IPS-20b (cell line): ENCODE data around the gene TMEM132A.

Experiments used
- H3K27ac ChIP-seq: one replicate; pipeline ENCODE4 v1.5.1; 2013; ENCODE audit warnings: low read length
- H3K27me3 ChIP-seq: 2 replicates; pipeline ENCODE4 v1.6.1; 2013; ENCODE audit warnings: mild to moderate bottlenecking, low read length, inconsistent platforms; ENCODE audit not compliant: insufficient read depth
- H3K36me3 ChIP-seq: 2 replicates; pipeline ENCODE4 v1.6.1; 2013; ENCODE audit warnings: low read depth, mild to moderate bottlenecking, inconsistent platforms, low read length, moderate library complexity; ENCODE audit not compliant: insufficient read depth
- H3K4me1 ChIP-seq: 2 replicates; pipeline ENCODE4 v1.6.1; 2013; ENCODE audit warnings: mild to moderate bottlenecking, control low read depth, inconsistent platforms, low read length, moderate library complexity; ENCODE audit not compliant: insufficient read depth
- H3K4me3 ChIP-seq: 2 replicates; pipeline ENCODE4 v1.5.1; 2013; ENCODE audit warnings: mild to moderate bottlenecking, low read length, inconsistent platforms
- H3K9ac ChIP-seq: 2 replicates; pipeline ENCODE4 v1.6.1; 2013; ENCODE audit warnings: low read depth, mild to moderate bottlenecking, inconsistent platforms, low read length, moderate library complexity
- H3K9me3 ChIP-seq: 2 replicates; pipeline ENCODE4 v1.6.1; 2013; ENCODE audit warnings: mild to moderate bottlenecking, low read depth, low read length, inconsistent platforms; ENCODE audit not compliant: insufficient read depth

TMEM132A gene

GRCh38 chr11:60890696-60891095, 33.6 kb upstream of the TMEM132A start:
- Histone ChIP-seq H3K9ac (no peak overlapping the region), H3K27ac (no peak overlapping the region), H3K36me3 (peaks cover 47% of the 10 kb centered on the region)

GRCh38 chr11:60891103-60891741, 33.0 kb upstream of the TMEM132A start:
- H3K36me3 ChIP-seq: peaks cover 52% of the 10 kb centered on the region

More at GRCh38 chr11:60890696-60891095, 33.6 kb upstream of the TMEM132A start:
- no peak overlapping the region for H3K4me3 ChIP-seq
- H3K27me3 ChIP-seq: no peaks in the 10 kb centered on the region
- no peaks in the 10 kb centered on the region for H3K9me3 ChIP-seq
- H3K4me1 ChIP-seq: no peaks in the 10 kb centered on the region

GRCh38 chr11:60895687-60896086, 28.6 kb upstream of the TMEM132A start:
- Histone ChIP-seq H3K9me3 (no peaks in the 10 kb centered on the region), H3K9ac (no peak overlapping the region), H3K36me3 (peaks cover 93% of the 10 kb centered on the region), H3K4me1 (no peaks in the 10 kb centered on the region), H3K27me3 (no peaks in the 10 kb centered on the region), H3K27ac (no peak overlapping the region), H3K4me3 (no peak overlapping the region)

More at GRCh38 chr11:60891103-60891741, 33.0 kb upstream of the TMEM132A start:
- no peaks in the 10 kb centered on the region for H3K9me3 ChIP-seq
- no peak overlapping the region for H3K27ac ChIP-seq
- no peak overlapping the region for H3K9ac ChIP-seq
- no peaks in the 10 kb centered on the region for H3K27me3 ChIP-seq
- H3K4me3 ChIP-seq: no peak overlapping the region
- H3K4me1 ChIP-seq: no peaks in the 10 kb centered on the region

GRCh38 chr11:60897496-60897895, 26.8 kb upstream of the TMEM132A start:
- Histone ChIP-seq H3K9ac (no peak overlapping the region), H3K27ac (no peak overlapping the region), H3K27me3 (no peaks in the 10 kb centered on the region), H3K9me3 (no peaks in the 10 kb centered on the region), H3K4me1 (no peaks in the 10 kb centered on the region), H3K36me3 (peaks cover 100% of the 10 kb centered on the region), H3K4me3 (no peak overlapping the region)

GRCh38 chr11:60899046-60899936, 25.0 kb upstream of the TMEM132A start:
- H3K36me3 ChIP-seq: peaks cover 96% of the 10 kb centered on the region

GRCh38 chr11:60899977-60900376, 24.3 kb upstream of the TMEM132A start:
- Histone ChIP-seq H3K9me3 (no peaks in the 10 kb centered on the region), H3K4me3 (no peak overlapping the region), H3K36me3 (peaks cover 90% of the 10 kb centered on the region), H3K27me3 (no peaks in the 10 kb centered on the region), H3K4me1 (no peaks in the 10 kb centered on the region), H3K9ac (no peak overlapping the region), H3K27ac (no peak overlapping the region)

More at GRCh38 chr11:60899046-60899936, 25.0 kb upstream of the TMEM132A start:
- H3K9ac ChIP-seq: no peak overlapping the region
- H3K27me3 ChIP-seq: no peaks in the 10 kb centered on the region
- H3K4me1 ChIP-seq: no peaks in the 10 kb centered on the region
- no peak overlapping the region for H3K27ac ChIP-seq
- H3K9me3 ChIP-seq: no peaks in the 10 kb centered on the region
- H3K4me3 ChIP-seq: no peak overlapping the region

GRCh38 chr11:60900673-60901404, 23.4 kb upstream of the TMEM132A start:
- Histone ChIP-seq H3K9ac (no peak overlapping the region), H3K27ac (no peak overlapping the region), H3K27me3 (no peaks in the 10 kb centered on the region), H3K9me3 (no peaks in the 10 kb centered on the region), H3K4me1 (0 out of 2 replicates have a peak, but pooled peaks cover 4% of the 10 kb centered on the region), H3K36me3 (peaks cover 81% of the 10 kb centered on the region), H3K4me3 (no peak overlapping the region)

GRCh38 chr11:60902625-60903024, 21.6 kb upstream of the TMEM132A start:
- peaks cover 63% of the 10 kb centered on the region for H3K36me3 ChIP-seq
- H3K27ac ChIP-seq: no peak overlapping the region
- H3K4me3 ChIP-seq: no peak overlapping the region
- H3K4me1 ChIP-seq: 0 out of 2 replicates have a peak, but pooled peaks cover 4% of the 10 kb centered on the region
- no peaks in the 10 kb centered on the region for H3K9me3 ChIP-seq
- H3K27me3 ChIP-seq: peaks cover under 1% of the 10 kb centered on the region; the same call in 1 of the 2 replicates
- H3K9ac ChIP-seq: no peak overlapping the region

GRCh38 chr11:60905047-60905446, 19.2 kb upstream of the TMEM132A start:
- H3K9ac ChIP-seq: peak overlapping the region; percentile 91; the same call in 1 of the 2 replicates
- H3K27me3 ChIP-seq: peaks cover 23% of the 10 kb centered on the region
- 0 out of 2 replicates have a peak, but pooled peaks cover 4% of the 10 kb centered on the region for H3K4me1 ChIP-seq
- peaks cover 39% of the 10 kb centered on the region for H3K36me3 ChIP-seq
- no peaks in the 10 kb centered on the region for H3K9me3 ChIP-seq
- H3K27ac ChIP-seq: no peak overlapping the region
- H3K4me3 ChIP-seq: peak overlapping the region; percentile 98

- H3K36me3 ChIP-seq: peaks cover 33% of the 10 kb centered on the region
These were observed 18.6 kb upstream of the TMEM132A start for GRCh38 chr11:60905551-60906113.

More at GRCh38 chr11:60905551-60906113, 18.6 kb upstream of the TMEM132A start:
- Histone ChIP-seq H3K9ac (peak overlapping the region; percentile 91), H3K27ac (peak overlapping the region; percentile 46), H3K4me3 (peak overlapping the region; percentile 98), H3K4me1 (0 out of 2 replicates have a peak, but pooled peaks cover 4% of the 10 kb centered on the region), H3K9me3 (no peaks in the 10 kb centered on the region), H3K27me3 (peaks cover 29% of the 10 kb centered on the region)
